HG03469 (cell line): Measurements from ENCODE around the gene MSRB1.

Source experiments
- ATAC-seq: cut with Tn5 transposase; IDR thresholded peaks from one replicate; pipeline ENCODE4 v1.9.1; 2021; ENCODE audit warnings: mild to moderate bottlenecking, moderate library complexity, moderate number of reproducible peaks; ENCODE audit not compliant: unreplicated experiment

MSRB1 gene

DNA sequence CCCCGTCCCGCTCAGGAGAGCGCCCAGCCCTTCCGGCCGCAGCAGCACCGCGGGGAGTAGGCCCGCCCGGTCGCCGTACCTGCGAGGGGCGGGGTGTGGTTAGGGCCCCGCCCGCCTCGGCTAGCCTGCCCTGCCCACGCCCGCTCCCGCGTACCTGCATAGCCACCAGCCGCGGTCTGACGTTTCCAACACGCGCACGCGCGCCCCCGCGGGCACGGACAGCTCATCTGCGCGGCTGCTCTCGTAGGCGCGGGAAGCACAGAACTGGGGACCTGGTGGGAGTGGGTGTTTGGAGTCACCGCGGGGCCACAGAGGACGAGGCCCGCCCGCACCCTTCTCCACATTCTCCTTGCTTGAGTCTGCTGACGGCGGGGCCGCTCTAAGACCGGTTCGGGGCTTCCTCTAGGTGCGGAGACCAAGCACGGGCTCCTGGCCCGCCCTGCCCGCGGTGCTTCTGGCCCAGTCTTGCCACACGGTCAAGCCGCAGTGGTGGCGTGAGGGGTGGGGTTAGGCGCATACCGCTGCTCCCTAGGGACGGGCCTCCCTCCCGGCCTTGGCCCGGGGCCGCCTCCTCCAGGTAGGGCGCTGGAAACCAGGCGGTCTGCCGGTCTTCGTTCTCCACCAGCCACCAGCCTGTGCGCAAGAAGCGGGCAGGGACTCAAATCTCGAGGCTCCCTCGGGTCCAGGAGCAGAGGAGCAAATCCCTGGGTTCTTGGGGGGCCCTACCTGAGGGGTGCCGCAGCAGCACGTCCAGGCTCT lies 36.5 kb upstream of the MSRB1 start:
- no peak for ATAC-seq

DNA sequence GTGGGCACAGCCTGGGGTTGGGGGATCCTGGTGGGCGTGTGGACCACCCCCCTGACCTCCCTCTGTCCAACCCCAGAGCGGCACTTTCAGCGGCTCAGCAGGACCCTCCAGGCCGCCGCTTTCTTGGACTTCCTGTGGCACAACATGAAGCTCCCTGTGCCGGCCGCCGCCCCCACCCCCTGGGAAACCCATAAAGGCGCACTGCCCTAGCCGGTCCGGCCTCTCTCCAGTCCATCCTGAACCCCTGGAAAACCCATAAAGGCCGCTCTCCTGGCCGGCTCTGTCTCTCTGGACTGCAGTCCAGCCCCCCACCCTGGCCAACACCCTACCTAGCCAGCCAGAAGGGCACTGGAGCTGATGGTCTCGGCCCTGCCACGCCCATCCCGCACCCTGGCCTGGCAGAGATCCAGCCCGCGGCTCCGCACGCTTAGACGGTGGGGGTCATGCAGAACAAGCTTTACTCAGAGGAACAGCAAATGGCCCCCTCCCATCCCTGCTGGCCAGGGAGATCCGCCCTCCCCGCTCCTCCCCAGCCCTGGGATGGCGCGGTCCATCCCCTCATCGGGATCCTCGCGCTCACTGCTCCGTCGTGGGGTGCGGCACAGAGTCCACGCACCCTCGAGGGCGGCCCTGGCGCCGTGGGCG lies 35.6 kb upstream of the MSRB1 start:
- ATAC-seq: no peak

DNA sequence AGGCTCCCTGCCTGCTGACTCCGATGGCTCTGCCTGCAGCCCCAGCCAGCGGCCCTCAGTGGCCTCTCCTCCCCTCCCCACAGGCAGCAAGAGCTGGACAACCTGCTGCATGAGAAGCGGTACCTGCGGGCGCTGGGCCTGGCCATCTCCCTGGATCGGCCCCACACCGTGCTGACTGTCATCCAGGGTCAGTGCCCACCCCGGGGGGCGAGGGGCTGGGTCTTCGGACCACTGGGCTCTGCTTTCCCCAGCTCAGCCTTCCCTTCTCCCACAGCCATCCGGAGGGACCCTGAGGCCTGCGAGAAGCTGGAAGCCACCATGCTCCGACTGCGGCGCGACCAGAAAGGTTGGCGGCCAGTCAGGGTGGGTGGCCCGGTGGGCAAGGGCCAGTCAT lies 34.9 kb upstream of the MSRB1 start:
- no peak for ATAC-seq

DNA sequence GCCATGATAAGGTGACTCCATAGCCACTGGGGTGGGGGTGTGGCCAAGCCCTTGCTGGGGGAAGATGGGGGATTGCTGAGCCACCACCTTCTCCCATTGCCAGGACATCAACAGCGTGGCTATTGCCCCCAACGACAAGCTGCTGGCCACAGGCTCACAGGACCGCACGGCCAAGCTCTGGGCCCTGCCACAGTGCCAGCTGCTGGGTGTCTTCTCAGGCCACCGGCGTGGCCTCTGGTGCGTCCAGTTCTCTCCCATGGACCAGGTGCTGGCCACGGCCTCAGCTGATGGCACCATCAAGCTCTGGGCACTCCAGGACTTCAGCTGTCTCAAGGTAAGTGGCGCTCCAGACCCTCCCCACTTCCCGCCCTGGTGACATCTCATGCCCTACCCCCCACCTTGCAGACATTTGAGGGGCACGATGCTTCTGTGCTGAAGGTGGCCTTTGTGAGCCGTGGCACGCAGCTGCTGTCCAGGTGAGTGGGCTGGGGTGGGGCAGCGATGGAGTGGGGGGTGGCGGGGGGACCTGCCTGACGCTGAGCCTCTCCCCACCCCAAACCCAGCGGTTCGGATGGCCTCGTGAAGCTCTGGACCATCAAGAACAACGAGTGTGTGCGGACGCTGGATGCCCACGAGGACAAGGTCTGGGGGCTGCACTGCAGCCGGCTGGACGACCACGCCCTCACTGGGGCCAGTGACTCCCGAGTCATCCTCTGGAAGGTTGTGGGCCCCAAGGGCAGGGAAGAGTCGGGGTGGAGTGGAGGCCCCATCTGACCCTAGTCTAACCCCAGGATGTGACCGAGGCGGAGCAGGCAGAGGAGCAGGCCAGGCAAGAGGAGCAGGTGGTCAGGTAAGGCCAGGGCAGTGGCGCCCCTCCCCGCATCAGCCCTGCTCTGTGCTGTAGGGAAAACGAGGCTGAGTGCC lies 34.2 kb upstream of the MSRB1 start:
- ATAC-seq: no peak

DNA sequence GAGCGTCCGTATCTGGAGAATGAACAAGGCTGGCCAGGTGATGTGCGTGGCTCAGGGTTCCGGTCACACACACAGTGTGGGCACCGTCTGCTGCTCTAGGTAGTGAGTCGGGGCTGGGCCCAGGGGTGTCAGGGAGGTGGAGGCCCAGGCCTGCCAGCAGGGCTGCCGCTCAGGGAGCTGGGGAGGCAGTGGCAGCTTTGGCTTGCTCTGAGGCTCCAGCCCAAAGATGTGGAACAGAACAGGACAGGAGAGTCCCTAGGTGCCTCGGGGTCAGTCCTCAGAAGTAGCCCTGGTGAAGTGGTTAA lies 33.2 kb upstream of the MSRB1 start:
- ATAC-seq: no peak

DNA sequence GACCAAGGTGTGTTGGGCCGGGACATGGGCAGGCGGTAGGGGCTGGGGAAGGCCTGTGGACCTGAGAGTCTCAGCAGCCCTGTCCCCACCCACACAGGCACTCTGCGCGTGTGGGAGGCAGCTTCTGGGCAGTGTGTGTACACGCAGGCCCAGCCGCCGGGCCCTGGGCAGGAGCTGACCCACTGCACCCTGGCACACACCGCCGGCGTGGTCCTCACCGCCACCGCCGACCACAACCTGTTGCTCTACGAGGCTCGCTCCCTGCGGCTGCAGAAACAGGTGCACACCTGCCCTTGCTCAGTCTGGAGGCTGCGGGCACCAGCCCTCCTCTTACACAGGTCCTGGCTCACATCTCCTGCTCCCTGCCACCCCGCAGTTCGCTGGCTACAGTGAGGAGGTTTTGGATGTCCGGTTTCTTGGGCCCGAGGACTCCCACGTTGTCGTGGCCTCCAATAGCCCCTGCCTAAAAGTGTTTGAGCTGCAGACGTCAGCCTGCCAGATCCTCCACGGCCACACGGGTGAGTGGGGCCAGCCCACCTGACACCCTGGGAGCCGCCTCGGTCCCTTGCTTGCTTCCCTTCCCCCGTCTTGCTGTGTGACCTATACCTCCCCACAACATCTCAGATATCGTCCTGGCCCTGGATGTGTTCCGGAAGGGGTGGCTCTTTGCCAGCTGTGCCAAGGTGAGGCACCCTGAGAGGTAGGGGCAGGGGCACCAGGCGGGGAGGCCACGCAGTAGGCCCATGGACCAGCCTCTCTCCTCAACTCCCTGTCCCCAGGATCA lies 32.6 kb upstream of the MSRB1 start:
- ATAC-seq: no peak

DNA sequence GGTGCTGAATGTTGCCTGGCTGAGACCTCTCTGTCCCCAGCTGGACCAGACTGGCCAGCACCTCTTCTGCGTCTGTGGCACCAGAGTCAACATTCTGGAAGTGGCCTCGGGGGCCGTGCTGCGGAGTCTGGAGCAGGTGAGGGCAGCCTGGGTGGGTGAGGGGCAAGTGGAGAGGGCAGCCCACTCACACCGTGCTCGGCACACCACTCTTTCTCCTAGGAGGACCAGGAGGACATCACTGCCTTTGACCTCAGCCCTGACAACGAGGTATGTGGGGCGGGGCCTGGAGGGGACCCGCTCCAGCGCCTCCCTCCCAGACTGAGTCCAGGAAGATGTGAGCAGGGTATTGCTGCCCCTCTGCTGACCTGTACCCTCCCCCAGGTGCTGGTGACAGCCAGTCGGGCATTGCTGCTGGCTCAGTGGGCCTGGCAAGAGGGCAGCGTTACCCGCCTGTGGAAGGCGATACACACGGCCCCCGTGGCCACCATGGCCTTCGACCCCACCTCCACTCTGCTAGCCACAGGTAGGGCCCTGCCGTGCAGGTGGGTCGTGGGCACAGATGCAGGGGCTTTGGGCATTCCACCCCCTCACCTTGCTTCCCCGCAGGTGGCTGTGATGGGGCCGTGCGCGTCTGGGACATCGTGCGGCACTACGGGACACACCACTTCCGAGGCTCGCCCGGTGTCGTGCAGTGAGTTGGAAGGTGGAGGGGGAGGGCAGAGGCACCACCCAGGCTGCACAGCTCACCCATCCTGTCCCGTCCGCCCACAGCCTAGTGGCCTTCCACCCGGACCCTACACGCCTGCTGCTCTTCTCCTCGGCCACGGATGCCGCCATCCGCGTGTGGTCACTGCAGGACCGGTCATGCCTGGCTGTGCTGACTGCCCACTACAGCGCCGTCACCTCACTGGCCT lies 31.4 kb upstream of the MSRB1 start:
- ATAC-seq: no peak

DNA sequence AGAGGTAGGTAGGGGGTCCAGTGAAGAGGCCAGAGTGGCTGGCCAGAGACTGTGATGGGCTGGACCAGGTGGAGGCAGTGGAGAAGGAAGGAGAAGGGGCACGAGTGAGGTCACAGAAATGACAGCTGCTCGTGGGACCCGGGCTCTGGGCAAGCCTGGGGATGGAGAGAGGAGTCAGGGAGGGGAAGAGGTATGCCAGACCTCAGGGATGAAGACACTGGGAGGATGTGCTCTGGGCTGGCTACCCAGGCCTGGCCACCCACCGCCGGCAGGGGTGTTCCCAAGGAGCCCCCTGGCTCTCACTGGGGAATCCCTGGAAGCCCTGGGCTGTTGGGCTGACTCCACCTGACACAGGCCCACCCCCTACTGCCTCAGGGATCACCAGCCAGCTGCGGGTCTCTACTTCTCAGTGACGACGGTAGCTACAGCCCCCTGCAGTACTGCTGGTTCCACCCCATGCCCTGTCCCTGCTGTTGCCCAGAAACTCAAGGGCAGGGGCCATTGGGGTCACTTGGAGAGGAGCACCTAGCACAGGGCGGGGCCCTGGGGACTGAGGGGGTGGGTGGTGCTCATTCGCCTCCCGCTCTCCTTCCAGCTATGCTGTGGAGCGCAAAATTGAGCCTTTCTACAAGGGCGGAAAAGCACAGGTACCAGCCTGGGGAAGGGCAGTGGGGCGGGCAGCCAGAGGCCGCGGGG lies 30.6 kb upstream of the MSRB1 start:
- ATAC-seq: no peak

DNA sequence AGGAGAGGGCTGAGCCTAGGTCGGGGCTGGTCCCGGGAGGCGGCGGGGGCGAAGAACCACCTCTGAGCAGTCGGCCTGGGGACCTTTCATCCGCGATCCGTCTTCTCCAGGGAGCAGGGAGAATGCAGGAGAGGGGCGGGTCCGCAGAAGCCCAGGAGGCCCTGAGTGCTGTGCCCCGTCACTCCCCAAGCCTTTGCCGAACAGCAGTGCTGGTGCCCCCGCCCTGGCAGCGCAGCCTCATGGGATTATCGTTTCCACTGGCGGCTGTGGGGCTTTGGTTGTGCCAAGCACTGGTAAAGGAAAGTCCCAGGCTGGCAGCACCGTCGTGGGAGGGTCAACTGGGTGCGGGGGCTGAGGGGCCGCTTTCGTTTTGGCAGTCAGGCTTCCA lies 29.5 kb upstream of the MSRB1 start:
- no peak for ATAC-seq

DNA sequence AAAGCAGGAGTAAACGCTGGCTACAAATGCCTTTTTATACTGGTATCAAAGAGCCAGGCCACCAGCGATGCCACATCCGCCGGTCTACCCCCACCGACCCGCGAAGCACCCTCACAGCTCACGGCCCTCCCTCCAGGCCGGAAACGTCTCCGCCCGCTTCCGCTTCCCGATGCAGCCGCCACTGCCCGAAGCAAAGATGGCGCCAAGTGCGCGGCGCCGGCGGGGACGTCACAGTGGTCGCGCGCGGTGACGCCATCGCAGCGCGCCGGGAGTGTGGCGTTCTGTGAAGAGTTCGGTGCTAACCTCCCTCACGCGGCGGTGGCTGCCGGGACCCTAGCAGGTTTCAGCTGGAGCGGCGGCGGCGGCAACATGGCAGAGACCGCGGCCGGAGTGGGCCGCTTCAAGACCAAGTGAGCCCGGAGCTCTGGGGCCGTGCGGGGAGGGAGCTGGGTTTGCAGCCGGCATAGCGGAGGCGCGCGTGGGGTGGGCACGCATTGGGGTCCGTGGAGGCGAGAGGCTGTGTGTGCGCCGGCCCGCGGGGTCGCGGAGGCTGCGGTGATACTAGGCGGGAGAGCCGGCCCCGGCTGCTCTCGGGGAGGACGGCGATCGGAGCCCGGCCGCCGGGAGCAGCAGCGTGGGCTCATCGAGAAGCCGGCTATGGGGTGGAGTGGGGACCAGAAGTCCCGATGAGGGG lies 28.9 kb upstream of the MSRB1 start, which contains the start of gene TBL3:
TBL3 (plus strand) TSS at position 258 of the 694 bp plus-strand sequence; CDS start at position 370, 112 bp downstream.
- ATAC-seq: peak; percentile 66

DNA sequence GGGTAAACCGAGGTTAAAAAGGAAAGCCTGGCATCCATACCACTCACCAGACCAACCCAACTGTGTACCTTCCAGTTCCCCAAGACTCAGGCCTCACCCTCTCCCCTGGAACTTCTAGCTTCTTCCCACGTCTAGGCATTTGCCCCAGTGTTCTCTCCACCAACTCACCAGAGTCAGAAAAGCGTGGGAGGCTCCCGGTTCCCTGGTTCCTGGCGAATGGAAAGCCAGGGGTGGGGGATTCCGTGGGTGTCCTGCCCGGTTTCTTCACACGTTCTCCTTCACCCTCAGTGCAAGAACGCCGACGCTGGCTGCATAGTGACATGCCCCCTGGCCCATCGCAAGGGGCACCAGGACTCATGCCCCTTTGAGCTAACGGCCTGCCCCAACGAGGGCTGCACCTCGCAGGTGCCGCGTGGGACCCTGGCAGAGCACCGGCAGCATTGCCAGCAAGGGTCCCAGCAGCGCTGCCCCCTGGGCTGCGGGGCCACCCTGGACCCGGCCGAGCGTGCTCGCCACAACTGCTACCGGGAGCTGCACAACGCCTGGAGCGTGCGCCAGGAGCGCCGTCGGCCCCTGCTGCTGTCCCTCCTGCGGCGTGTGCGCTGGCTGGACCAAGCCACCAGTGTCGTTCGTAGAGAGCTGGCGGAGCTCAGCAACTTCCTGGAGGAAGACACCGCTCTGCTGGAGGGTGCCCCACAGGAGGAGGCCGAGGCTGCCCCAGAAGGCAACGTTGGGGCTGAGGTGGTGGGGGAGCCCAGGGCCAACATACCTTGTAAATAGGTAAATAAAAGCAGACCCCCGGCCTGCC lies 25.4 kb upstream of the MSRB1 start:
- ATAC-seq: no peak

DNA sequence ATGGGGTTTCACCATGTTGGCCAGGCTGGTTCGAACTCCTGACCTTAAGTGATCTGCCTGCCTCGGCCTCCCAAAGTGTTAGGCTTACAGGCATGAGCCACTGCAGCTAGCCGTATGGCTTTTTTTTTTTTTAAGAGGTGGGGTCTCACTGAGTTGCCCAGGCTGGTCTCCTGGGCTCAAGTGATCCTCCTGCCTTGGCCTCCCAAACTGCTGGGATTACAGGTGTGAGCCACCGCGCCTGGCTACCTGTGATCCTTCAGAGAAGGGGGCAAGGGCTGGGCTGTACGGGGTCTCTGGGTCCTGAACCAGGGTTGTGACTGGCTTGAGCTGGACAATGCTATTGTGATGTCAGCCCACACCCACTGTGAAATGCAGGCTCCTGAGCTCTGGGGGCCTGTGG lies 23.5 kb upstream of the MSRB1 start, which contains the start of gene RNF151:
RNF151 (plus strand) TSS at position 397 of the 400 bp plus-strand sequence. CDS start 26 bp downstream, outside the sequence.
- ATAC-seq: no peak

DNA sequence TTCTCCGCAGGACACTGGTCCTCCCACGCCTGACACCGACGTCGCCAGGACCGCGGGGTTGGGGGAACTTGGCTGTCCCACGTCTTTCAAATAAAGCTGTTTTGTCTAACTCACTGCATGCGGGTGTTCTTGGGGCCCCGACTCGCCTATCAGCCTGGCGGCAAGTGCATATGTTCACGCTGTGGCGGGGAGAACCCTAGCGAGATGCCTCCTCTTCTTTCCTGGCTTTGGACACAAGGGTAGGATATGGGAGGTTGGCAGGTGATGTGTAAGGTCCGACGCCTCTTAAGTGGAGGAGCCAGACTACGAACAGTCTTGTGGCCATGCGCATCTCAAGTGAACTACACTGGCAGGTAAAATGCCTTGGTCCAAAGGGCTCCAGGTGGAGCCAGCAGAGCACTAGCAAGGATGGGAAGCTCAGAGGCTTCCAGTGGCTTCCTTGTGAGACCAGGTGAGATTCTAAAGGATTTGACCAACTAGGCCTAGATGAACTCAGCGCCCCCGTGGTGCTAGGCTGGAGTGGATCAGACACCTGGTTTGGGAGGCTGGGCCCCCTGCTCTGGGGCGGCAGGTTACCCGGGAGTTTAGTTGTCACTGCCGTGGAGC lies 22.5 kb upstream of the MSRB1 start:
- no peak for ATAC-seq

DNA sequence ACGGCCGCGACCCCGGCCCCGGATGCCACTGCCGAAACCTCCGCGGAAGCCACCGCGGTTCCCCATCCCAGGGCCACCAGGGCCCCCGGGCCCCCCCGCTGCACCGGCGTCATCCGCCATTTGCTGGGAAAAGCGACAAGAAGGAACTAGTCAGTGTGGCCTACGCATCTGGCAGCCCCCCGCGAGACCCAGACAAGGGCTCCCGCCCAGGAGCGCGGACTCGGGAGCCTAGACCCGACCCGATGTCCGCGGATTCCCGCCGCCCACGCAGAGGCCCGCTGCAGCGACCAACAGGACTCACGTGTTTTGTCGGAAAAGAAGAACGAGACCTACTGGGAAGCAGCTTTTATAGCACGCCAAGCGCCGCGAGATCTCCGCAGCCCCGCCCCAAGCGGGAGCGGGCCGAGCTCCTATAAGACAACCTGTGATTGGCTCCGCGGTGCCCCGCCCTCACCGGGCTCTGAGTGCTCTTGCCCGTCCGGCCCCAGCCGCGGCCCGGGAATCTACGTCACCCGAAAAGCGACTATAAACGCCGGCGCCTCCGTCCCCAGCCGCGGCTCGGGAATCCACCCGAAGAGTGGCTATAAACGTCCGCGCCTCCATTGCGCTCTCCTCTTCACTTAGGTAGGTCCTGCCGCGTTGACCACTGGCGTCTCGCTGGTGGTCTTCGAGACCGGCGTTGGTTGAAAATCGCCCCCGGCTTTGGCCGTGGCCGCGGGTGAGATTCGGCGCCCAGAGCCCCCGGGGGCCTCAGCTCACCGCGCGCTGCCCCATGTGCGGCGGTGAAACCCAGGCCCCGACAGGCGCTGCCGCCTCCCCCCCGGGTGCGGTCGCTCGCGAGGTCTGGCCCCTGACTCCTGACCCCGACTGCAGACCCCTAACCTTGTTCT lies 21.8 kb upstream of the MSRB1 start, which contains the start of gene RPS2:
RPS2 (minus strand) TSS at position 321 of the 890 bp plus-strand sequence; CDS start at position 120, 201 bp downstream.
- ATAC-seq: peak; percentile 68

DNA sequence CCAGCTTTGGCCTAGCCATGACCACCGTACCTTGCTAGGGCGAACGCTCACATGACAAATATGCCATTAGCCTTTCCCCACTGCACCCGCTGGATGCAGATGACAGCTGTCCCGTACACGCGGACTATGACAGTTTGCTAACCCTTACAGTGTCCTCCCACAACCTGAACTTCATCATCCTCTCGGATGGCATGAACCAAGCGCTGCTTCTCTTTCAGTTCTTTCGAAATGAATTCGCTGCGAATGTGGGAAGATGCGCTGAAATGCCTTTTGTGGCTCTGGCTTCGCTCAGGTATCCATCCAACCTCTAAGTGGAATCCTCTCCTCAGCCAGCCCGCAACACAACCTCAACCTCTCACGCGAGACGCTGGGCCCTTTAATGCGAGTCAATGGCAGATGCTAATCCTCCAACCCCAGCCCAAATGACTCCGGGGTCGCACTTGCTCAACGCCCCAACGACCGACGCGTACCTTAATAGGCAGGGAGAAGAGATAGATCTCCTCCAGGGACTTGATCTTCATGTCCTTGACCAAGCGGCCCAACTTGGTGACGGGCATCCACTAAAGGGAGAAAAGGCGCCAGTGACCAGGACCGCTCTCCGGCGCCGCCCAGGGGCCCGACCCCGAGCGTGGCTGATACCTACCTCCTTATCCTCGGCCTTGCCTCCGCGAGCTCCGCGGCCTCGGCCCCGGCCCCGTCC lies 21.0 kb upstream of the MSRB1 start:
- no peak for ATAC-seq
